ENCODE data around the gene RYR3.

Gene RYR3

GRCh38 chr15:33822479-33822878 lies 511.7 kb downstream of the RYR3 start:
- no peak for DNase-seq (ENCODE audit: low read depth in 2 of 2, low spot score in 1 of 2)

- no peak for DNase-seq (ENCODE audit: low read depth in 2 of 2, low spot score in 1 of 2)
Measured at GRCh38 chr15:33823119-33823518, 512.4 kb downstream of the RYR3 start.

- DNase-seq (ENCODE audit: low read depth in 2 of 2, low spot score in 1 of 2): no peak
Measured at GRCh38 chr15:33825453-33825852, 514.7 kb downstream of the RYR3 start.

- no peak for DNase-seq (ENCODE audit: low read depth in 2 of 2, low spot score in 1 of 2)
Measured at GRCh38 chr15:33826201-33826600, 515.4 kb downstream of the RYR3 start.

GRCh38 chr15:33830351-33830750 lies 519.6 kb downstream of the RYR3 start:
- no peak for DNase-seq (ENCODE audit: low read depth in 2 of 2, low spot score in 1 of 2)

- DNase-seq (ENCODE audit: low read depth in 2 of 2, low spot score in 1 of 2): no peak
Measured at GRCh38 chr15:33831646-33832045, 520.9 kb downstream of the RYR3 start.

GRCh38 chr15:33834892-33835743 lies 524.4 kb downstream of the RYR3 start:
- no peak for DNase-seq (ENCODE audit: low read depth in 2 of 2, low spot score in 1 of 2)

GRCh38 chr15:33837294-33837693 lies 526.5 kb downstream of the RYR3 start:
- no peak for DNase-seq (ENCODE audit: low read depth in 2 of 2, low spot score in 1 of 2)

- DNase-seq (ENCODE audit: low read depth in 2 of 2, low spot score in 1 of 2): no peak
Measured at GRCh38 chr15:33839540-33839939, 528.8 kb downstream of the RYR3 start.

- no peak for DNase-seq (ENCODE audit: low read depth in 2 of 2, low spot score in 1 of 2)
Measured at GRCh38 chr15:33840615-33841014, 529.8 kb downstream of the RYR3 start.

- DNase-seq (ENCODE audit: low read depth in 2 of 2, low spot score in 1 of 2): no peak
Measured at GRCh38 chr15:33844186-33844585, 533.4 kb downstream of the RYR3 start.

- DNase-seq (ENCODE audit: low read depth in 2 of 2, low spot score in 1 of 2): no peak
Measured at GRCh38 chr15:33844597-33844996, 533.8 kb downstream of the RYR3 start.

- DNase-seq (ENCODE audit: low read depth in 2 of 2, low spot score in 1 of 2): no peak
Measured at GRCh38 chr15:33846142-33846541, 535.4 kb downstream of the RYR3 start.

GRCh38 chr15:33846862-33847261 lies 536.1 kb downstream of the RYR3 start:
- DNase-seq (ENCODE audit: low read depth in 2 of 2, low spot score in 1 of 2): no peak

GRCh38 chr15:33848011-33848410 lies 537.2 kb downstream of the RYR3 start:
- no peak for DNase-seq (ENCODE audit: low read depth in 2 of 2, low spot score in 1 of 2)

GRCh38 chr15:33851079-33851478 lies 540.3 kb downstream of the RYR3 start:
- DNase-seq (ENCODE audit: low read depth in 2 of 2, low spot score in 1 of 2): no peak

GRCh38 chr15:33852094-33852493 lies 541.3 kb downstream of the RYR3 start:
- DNase-seq (ENCODE audit: low read depth in 2 of 2, low spot score in 1 of 2): no peak

- DNase-seq (ENCODE audit: low read depth in 2 of 2, low spot score in 1 of 2): no peak
Measured at GRCh38 chr15:33852570-33852969, 541.8 kb downstream of the RYR3 start.

- no peak for DNase-seq (ENCODE audit: low read depth in 2 of 2, low spot score in 1 of 2)
Measured at GRCh38 chr15:33857726-33858125, 547.0 kb downstream of the RYR3 start.

- no peak for DNase-seq (ENCODE audit: low read depth in 2 of 2, low spot score in 1 of 2)
Measured at GRCh38 chr15:33858836-33859235, 548.1 kb downstream of the RYR3 start.

GRCh38 chr15:33859992-33860545 lies 549.3 kb downstream of the RYR3 start:
- DNase-seq (ENCODE audit: low read depth in 2 of 2, low spot score in 1 of 2): no peak

GRCh38 chr15:33860754-33861153 lies 550.0 kb downstream of the RYR3 start:
- DNase-seq (ENCODE audit: low read depth in 2 of 2, low spot score in 1 of 2): no peak
